Ishikawa (cell line): ENCODE results near the gene SLC39A2.

Experiments
- EP300 ChIP-seq: IDR thresholded peaks from 2 replicates; pipeline ENCODE4 v1.6.1; 2012; ENCODE audit warnings: borderline replicate concordance
- RAD21 ChIP-seq: IDR thresholded peaks from 2 replicates; pipeline ENCODE4 v1.6.1; 2012; ENCODE audit warnings: low read depth
- USF1 ChIP-seq: IDR thresholded peaks from 2 replicates; pipeline ENCODE4 v1.6.1; 2012
- YY1 ChIP-seq: IDR thresholded peaks from 2 replicates; pipeline ENCODE4 v1.6.1; 2012; ENCODE audit warnings: low read depth

- no peak for TF ChIP-seq EP300
- no peak for TF ChIP-seq RAD21
- no peak for TF ChIP-seq USF1
- TF ChIP-seq YY1, result no peak
These were observed 39.6 kb downstream of the SLC39A2 start for GRCh38 chr14:21038441-21039422.
